GM12874 (cell line): ENCODE results near the gene PINLYP.

Source experiments
- CTCF ChIP-seq: IDR thresholded peaks from 2 replicates; pipeline ENCODE4 v1.5.1; 2011; ENCODE audit warnings: low read depth, mild to moderate bottlenecking, control low read depth, low read length, moderate library complexity; ENCODE audit not compliant: insufficient read depth

Gene PINLYP

DNA sequence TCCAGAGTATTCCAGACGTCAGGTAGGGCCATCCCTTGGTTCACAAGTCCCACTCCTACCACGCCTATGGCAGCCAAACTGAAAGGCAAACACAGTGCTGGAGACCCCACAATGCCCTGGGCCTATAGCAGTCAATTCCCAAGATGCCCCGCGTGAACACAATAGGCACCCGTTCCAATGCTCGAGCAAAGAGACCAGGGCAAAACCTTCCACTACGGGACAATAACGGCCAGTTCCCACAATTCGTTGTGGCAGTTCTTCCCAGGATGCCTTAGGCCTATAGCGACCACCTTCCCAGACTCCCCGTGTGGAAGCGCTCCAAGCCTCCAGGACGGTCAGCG lies 43.3 kb downstream of the PINLYP start:
- TF ChIP-seq CTCF: no peak

DNA sequence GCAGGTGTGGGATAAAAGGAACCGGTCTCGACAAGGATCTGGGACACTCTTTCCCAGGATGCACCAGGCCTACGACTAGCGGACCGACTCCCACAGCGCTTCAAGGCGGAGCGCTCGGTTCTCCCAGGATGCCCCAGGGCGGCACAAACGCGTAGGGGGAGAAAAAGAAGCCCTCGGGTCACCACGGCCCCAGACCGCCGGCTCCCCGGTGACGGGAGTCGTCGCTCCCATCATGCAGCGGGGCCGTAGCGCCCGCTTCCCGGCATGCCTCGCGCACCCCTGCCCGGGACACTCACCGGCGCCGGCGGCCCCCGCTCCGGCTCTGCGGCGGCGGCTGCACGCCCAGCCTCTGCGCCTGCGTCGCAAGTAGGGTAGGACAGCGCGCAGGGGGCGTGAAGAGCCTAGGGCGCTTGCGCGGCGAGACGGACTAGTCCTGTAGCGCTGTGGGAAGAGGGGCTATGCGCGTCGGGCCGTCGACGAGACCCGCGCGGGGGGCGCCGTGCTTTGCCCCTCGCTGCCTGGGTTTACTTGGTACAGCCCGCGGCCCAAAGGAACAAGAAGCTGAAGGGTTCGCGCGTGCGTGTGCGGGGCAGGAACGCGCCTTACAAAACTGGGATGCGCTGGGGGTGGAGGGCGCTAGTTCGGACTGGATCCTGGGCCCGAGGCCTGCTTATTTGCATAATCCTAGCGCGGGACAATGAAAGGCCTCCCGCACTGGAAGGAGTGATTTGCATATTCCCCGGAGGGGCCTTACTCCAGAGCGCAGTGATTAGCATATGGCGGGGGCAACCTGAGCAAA lies 43.9 kb downstream of the PINLYP start, which contains the start of gene ZNF428:
TSS of gene ZNF428 (minus strand) at position 368 of the 799 bp plus-strand sequence. CDS start 5,325 bp downstream, outside the sequence.
- TF ChIP-seq CTCF: no peak

DNA sequence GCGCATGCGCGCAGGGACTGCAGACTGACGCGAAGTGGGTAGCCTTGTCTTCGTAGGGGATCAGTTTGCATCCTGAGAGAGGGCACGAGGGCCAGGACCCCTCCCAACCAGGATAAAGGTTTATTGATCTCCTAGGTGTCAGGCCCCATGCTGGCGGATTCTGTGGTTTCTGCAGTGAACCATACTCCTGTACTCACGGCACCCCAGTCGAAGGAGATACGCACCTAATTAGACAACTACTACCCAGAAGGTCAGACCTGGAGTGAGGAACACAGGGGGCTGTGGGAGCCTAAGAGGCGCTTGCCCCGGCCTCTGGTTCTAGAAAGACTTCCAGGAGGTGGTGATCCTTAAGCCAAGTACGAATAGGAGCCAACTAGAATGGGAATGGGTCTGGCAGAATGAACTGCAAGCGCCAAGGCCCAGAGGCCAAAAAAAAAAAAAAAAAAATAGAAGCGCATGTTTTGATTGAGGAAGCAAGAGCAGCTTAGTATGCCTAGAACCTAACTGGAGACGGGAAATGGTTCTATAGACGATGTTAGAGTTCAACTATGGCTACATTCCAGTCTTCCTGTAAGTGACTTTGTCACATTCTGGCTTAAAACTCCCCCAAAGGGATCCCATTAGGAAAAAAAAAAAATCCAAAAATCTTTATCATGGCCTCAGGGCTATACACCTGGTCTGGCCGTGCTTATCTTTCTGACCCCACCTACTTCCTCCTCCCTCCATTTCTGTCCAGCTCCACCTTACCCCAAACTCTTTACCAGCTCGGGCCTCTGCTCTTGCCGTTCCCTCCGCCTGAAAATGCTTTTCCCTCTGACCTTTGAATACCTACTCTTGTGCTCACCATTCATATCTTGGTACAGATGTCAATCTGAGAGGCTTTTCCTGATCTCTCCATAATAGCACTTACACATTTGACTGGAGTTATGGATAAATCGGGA lies 44.7 kb downstream of the PINLYP start:
- no peak for TF ChIP-seq CTCF

DNA sequence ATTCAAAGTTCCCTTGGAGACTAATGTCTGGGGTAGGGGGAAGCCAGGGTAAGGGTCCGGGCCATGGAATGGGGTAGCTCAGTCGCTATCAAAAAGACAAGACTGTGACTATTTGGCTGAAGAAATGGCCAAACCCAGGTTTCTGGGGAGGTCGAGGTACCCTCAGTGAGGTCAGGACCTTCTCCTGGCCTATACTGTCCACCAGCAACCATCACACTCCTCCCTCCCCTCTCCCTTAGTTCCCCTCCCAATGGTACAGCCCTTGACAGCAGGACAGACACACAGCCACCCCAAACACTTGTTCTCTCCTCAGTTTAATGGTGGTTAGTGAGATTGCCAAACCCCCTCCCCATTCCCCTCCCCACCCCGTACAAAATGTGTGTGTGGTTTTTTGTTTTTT lies 46.5 kb downstream of the PINLYP start:
- no peak for TF ChIP-seq CTCF

- TF ChIP-seq CTCF: no peak
Observed at GRCh38 chr19:43622956-43623355, 47.4 kb downstream of the PINLYP start.

DNA sequence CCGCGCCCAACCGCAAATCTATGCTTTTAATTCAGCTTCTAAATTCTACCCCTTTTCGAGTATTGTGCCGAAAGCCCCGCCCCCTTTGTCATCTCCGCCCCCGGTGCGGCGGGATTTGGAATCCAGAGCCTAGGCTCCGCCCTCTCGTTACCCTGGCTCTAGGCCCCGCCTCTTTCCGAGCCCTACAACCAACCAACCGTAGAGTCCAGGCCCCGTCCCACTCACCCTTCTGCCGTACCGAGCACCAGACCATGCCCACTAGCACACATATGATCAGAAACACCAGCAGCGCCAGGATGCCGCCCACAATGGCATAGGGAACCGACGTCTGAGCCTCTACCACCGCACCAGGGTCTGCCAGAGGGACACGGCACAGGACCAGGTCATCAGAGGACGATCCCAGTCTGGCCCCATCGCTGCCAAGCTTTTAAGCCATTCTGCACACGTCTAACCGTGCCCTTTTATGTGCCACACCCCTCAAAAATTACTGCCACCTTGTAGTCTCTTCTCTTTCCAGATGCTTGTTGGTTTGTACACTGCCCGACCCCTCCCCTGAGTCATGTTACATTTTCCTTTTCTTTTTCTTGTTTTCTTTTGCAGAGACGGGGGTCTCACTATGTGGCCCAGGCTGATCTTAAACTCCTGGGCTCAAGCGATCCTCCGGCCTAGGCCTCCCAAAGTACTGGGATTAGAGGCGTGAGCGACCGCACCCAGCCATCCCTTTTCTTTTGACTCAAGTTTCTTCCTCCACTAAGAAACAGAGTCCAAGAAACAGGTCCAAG lies 48.5 kb downstream of the PINLYP start:
- no peak for TF ChIP-seq CTCF

DNA sequence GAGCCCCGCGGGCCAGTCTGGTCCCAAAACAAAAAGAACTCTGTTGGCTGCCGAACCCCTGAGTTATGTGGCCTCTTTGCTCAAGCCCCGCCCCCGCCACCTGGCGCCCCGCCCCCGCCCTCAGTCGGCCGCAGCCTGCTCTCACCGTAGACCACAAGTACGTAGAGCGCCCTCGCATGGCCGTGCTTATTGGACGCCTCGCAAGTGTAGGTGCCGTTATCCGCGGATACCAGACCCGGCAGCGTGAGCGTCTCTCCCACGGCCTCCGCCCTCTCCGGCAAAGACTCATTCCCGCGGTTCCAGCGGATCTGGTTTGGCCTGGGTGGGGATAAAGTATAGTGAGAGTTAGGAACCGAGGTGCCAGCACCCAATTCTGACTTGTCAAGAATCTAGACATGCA lies 49.3 kb downstream of the PINLYP start:
- peak; percentile 62 for TF ChIP-seq CTCF
